Gastrocnemius medialis (tissue), 4 donors: ENCODE results near the gene DEGS1. TPM values are rescaled to one million over a fixed set of nuclear protein-coding genes. Genes with fewer than 3 reads are reported as not detected.

Experiments used
- ATAC-seq, 2 donors: fragments of 150-250 bp; one replicate each; pipeline ENCODE4 v1.9.1; 2016
- DNase-seq, 2 donors: peaks; one replicate each; pipeline ENCODE4 v3.0.0-alpha.2; 2019
- H3K27ac ChIP-seq, 4 donors: fragments of 200-600 bp; sonication (generic); 1 replicate in 1 of 4; 2 replicates in 3 of 4; pipeline ENCODE4 v1.5.1; 2016 to 2018; ENCODE audit warnings: mild to moderate bottlenecking in 2 of 4, moderate library complexity in 1 of 4
- H3K27me3 ChIP-seq, 3 donors: fragments of 200-600 bp; sonication (generic) in 2 of 3; 1 replicate in 1 of 3; 2 replicates in 2 of 3; pipeline versions ENCODE4 v1.5.1 to v1.6.0; 2016 to 2019; ENCODE audit warnings: mild to moderate bottlenecking in 1 of 3, moderate library complexity in 1 of 3
- H3K36me3 ChIP-seq, 2 donors: fragments of 200-600 bp; sonication (generic) in 1 of 2; one replicate each; pipeline ENCODE4 v1.5.1; 2017 to 2018
- H3K4me1 ChIP-seq, 2 donors: fragments of 200-600 bp; sonication (generic) in 1 of 2; one replicate each; pipeline ENCODE4 v1.5.1; 2016 to 2017; ENCODE audit warnings: mild to moderate bottlenecking in 2 of 2
- H3K4me3 ChIP-seq, 4 donors: fragments of 200-600 bp; sonication (generic) in 3 of 4; 1 replicate in 1 of 4; 2 replicates in 3 of 4; pipeline ENCODE4 v1.5.1; 2016 to 2019; ENCODE audit warnings: mild to moderate bottlenecking in 2 of 4
- H3K9me3 ChIP-seq, 3 donors: fragments of 200-600 bp; sonication (generic) in 2 of 3; 1 replicate in 1 of 3; 2 replicates in 2 of 3; pipeline ENCODE4 v1.5.1; 2016 to 2019
- CTCF ChIP-seq, 5 experiments: fragments of 450-650 bp in 3 of 5; fragments of 200-600 bp in 2 of 5; sonication (generic) in 2 of 5; IDR thresholded peaks in 4 of 5; conservative IDR thresholded peaks in 1 of 5; 1 replicate in 4 of 5; 2 replicates in 1 of 5; pipeline ENCODE4 v1.5.1; 2016 to 2019; ENCODE audit warnings: antibody characterized with exemption in 5 of 5, mild to moderate bottlenecking in 3 of 5, moderate library complexity in 3 of 5
- POLR2A ChIP-seq, 2 donors: fragments of 450-650 bp; IDR thresholded peaks; one replicate each; pipeline ENCODE4 v1.6.1; 2017; ENCODE audit warnings: antibody characterized with exemption in 2 of 2, mild to moderate bottlenecking in 2 of 2, moderate library complexity in 2 of 2
- in situ Hi-C, 4 donors: fragments of 200-750 bp; cut with MboI; loops; one replicate each; pipeline versions ENCODE4 v1.15.0 to v1.8.0; 2017; ENCODE audit warnings: low sequenced_read_pairs in 4 of 4
- intact Hi-C: fragments of 100-400 bp; cut with DNase I; formaldehyde crosslinking; loops from one replicate; pipeline ENCODE4 v1.15.1; 2023; ENCODE audit warnings: low total_unique reads
- total RNA-seq, 4 donors: library from RNA; depleted of rRNA; stranded (reverse); fragments of >200 nt; gene quantifications; one replicate each; pipeline versions ENCODE4 v1.1.0 to v1.2.3, GENCODE V29; 2016

Gene DEGS1
- total RNA-seq, 4 donors from 2014 or later = 21.5 to 26.3 (median 24.2) TPM

GRCh38 chr1:224226849-224227502 is 43.9 kb downstream of the DEGS1 start:
- peaks cover 0 to 51% of the 10 kb centered on the region in 2 donors for H3K36me3 ChIP-seq
- no peaks in the 10 kb centered on the region for H3K27me3 ChIP-seq

GRCh38 chr1:224234017-224234416 is 51.0 kb downstream of the DEGS1 start:
- ATAC-seq (no peak), DNase-seq (no peak)
- H3K4me1 ChIP-seq = no peaks in the 10 kb centered on the region
- no peaks in the 10 kb centered on the region for H3K9me3 ChIP-seq
- in situ Hi-C loops = no loop called here
- no peak overlapping the region for H3K4me3 ChIP-seq
- TF ChIP-seq CTCF (IDR thresholded peaks at IDR 0.05 in 4 of 5, conservative IDR thresholded peaks at IDR 0.05 in 1 of 5) = no peak
- no peak overlapping the region for H3K27ac ChIP-seq
- H3K36me3 ChIP-seq = peaks cover 0 to 50% of the 10 kb centered on the region in 2 donors
- no peaks in the 10 kb centered on the region for H3K27me3 ChIP-seq
- intact Hi-C loops = no loop called here

More at GRCh38 chr1:224226849-224227502, 43.9 kb downstream of the DEGS1 start:
- no peaks in the 10 kb centered on the region for H3K9me3 ChIP-seq
- no peak for ATAC-seq
- intact Hi-C loops (no loop called here), in situ Hi-C loops (no loop called here)
- TF ChIP-seq CTCF (IDR thresholded peaks at IDR 0.05 in 4 of 5, conservative IDR thresholded peaks at IDR 0.05 in 1 of 5) (no peak), POLR2A (IDR thresholded peaks at IDR 0.05) (no peak)
- no peak overlapping the region for H3K4me3 ChIP-seq
- peaks cover 0 to 6% of the 10 kb centered on the region in 2 donors for H3K4me1 ChIP-seq
- DNase-seq = no peak
- H3K27ac ChIP-seq = no peak overlapping the region

- Histone ChIP-seq H3K27ac (no peak overlapping the region), H3K27me3 (no peaks in the 10 kb centered on the region), H3K9me3 (no peaks in the 10 kb centered on the region), H3K4me1 (no peaks in the 10 kb centered on the region), H3K4me3 (no peak overlapping the region), H3K36me3 (peaks cover 0 to 31% of the 10 kb centered on the region in 2 donors)
- ATAC-seq (no peak), DNase-seq (no peak)
- intact Hi-C loops (no loop called here), in situ Hi-C loops (no loop called here)
- no peak for TF ChIP-seq CTCF (IDR thresholded peaks at IDR 0.05 in 4 of 5, conservative IDR thresholded peaks at IDR 0.05 in 1 of 5)
- TF ChIP-seq POLR2A (IDR thresholded peaks at IDR 0.05) = no peak
These were observed 52.9 kb downstream of the DEGS1 start for GRCh38 chr1:224235813-224236493.

GRCh38 chr1:224237119-224237881 is 54.3 kb downstream of the DEGS1 start:
- no peak for TF ChIP-seq POLR2A (IDR thresholded peaks at IDR 0.05)
- TF ChIP-seq CTCF (IDR thresholded peaks at IDR 0.05 in 4 of 5, conservative IDR thresholded peaks at IDR 0.05 in 1 of 5) = no peak
- in situ Hi-C loops = no loop called here
- Histone ChIP-seq H3K27ac (no peak overlapping the region), H3K4me1 (no peaks in the 10 kb centered on the region), H3K4me3 (no peak overlapping the region), H3K27me3 (no peaks in the 10 kb centered on the region), H3K9me3 (no peaks in the 10 kb centered on the region), H3K36me3 (peaks cover 0 to 21% of the 10 kb centered on the region in 2 donors)
- ATAC-seq = no peak
- intact Hi-C loops = no loop called here
- no peak for DNase-seq
